WTC11 (cell line): Measurements from ENCODE around the gene HEBP1. TPM values are rescaled to one million over a fixed set of nuclear protein-coding genes. Genes with fewer than 3 reads are reported as not detected.

Source experiments
- ATAC-seq: fragments of 200-7000 bp; cut with Tn5 transposase; 2 replicates; pipeline ENCODE4 v1.10.0; 2021; ENCODE audit warnings: mild to moderate bottlenecking, moderate library complexity
- CTCF ChIA-PET: fragments of 300-600 bp; sonication (Branson Sonifier 250); formaldehyde crosslinking; loops from one replicate; lab custom pipeline; 2021; ENCODE audit warnings: antibody characterized with exemption; lab: Charles Lee
- POLR2A ChIA-PET: fragments of 350-600 bp; sonication (Branson Sonifier 250); formaldehyde crosslinking; loops from one replicate; lab custom pipeline; 2021; ENCODE audit warnings: antibody characterized with exemption; lab: Charles Lee
- DNase-seq: peaks from one replicate; pipeline ENCODE4 v3.0.0; 2021; ENCODE audit warnings: low spot score
- H3K27ac Mint-ChIP-seq: 2 replicates; pipeline ENCODE4 v1.8.0; 2021; ENCODE audit warnings: mixed read lengths
- H3K27me3 Mint-ChIP-seq: 2 replicates; pipeline ENCODE4 v1.8.0; 2021; ENCODE audit warnings: low read depth, mild to moderate bottlenecking, moderate library complexity, mixed read lengths
- H3K36me3 Mint-ChIP-seq: 2 replicates; pipeline ENCODE4 v1.8.0; 2021; ENCODE audit warnings: mixed read lengths
- H3K4me1 Mint-ChIP-seq: 2 replicates; pipeline ENCODE4 v1.8.0; 2022; ENCODE audit warnings: mixed read lengths
- H3K4me3 Mint-ChIP-seq: 2 replicates; pipeline ENCODE4 v1.8.0; 2021; ENCODE audit warnings: mild to moderate bottlenecking, moderate library complexity, mixed read lengths
- H3K9me3 Mint-ChIP-seq: 2 replicates; pipeline ENCODE4 v1.8.0; 2021; ENCODE audit warnings: mixed read lengths
- AFF4 ChIP-seq: sonication (generic); formaldehyde crosslinking; IDR thresholded peaks from 2 replicates; pipeline ENCODE4 v1.8.1; 2023; ENCODE audit warnings: mild to moderate bottlenecking, missing genetic modification reagents, borderline replicate concordance
- ARID4B ChIP-seq: sonication (generic); formaldehyde crosslinking; IDR thresholded peaks from 2 replicates; pipeline ENCODE4 v1.8.0; 2023; ENCODE audit warnings: missing genetic modification reagents, mild to moderate bottlenecking, borderline replicate concordance
- ATF2 ChIP-seq: sonication (generic); formaldehyde crosslinking; IDR thresholded peaks from 2 replicates; pipeline ENCODE4 v1.8.1; 2022; ENCODE audit warnings: low read depth, missing genetic modification reagents, borderline replicate concordance
- CBFB ChIP-seq: sonication (generic); formaldehyde crosslinking; IDR thresholded peaks from 2 replicates; pipeline ENCODE4 v1.8.1; 2022; ENCODE audit warnings: mild to moderate bottlenecking, low read depth, missing genetic modification reagents
- ELF4 ChIP-seq: sonication (generic); formaldehyde crosslinking; IDR thresholded peaks from 2 replicates; pipeline ENCODE4 v1.8.1; 2022; ENCODE audit warnings: low read depth, mild to moderate bottlenecking, moderate library complexity, missing genetic modification reagents
- ETV6 ChIP-seq: sonication (generic); formaldehyde crosslinking; IDR thresholded peaks from 2 replicates; pipeline ENCODE4 v1.8.1; 2022; ENCODE audit warnings: mild to moderate bottlenecking, missing genetic modification reagents
- FOXJ3 ChIP-seq: sonication (generic); formaldehyde crosslinking; IDR thresholded peaks from 2 replicates; pipeline ENCODE4 v1.9.0; 2021; ENCODE audit warnings: missing genetic modification reagents, mild to moderate bottlenecking, borderline replicate concordance
- IRF2 ChIP-seq: sonication (generic); formaldehyde crosslinking; IDR thresholded peaks from 2 replicates; pipeline ENCODE4 v1.8.0; 2022; ENCODE audit warnings: low read depth, missing genetic modification reagents, borderline replicate concordance
- JUN ChIP-seq: sonication (generic); formaldehyde crosslinking; IDR thresholded peaks from 2 replicates; pipeline ENCODE4 v1.8.0; 2023; ENCODE audit warnings: mild to moderate bottlenecking, missing genetic modification reagents
- TCF7 ChIP-seq: sonication (generic); formaldehyde crosslinking; IDR thresholded peaks from 2 replicates; pipeline ENCODE4 v1.8.0; 2022; ENCODE audit warnings: mild to moderate bottlenecking, low read depth, missing genetic modification reagents, moderate library complexity
- ZNF281 ChIP-seq: sonication (generic); formaldehyde crosslinking; IDR thresholded peaks from 2 replicates; pipeline ENCODE4 v1.8.0; 2023; ENCODE audit warnings: mild to moderate bottlenecking, missing genetic modification reagents
- ZNF425 ChIP-seq: fragments of 250-450 bp; sonication (Bioruptor Pico); conservative IDR thresholded peaks from 2 replicates; pipeline ENCODE4 v1.9.0; 2021; ENCODE audit warnings: mild to moderate bottlenecking
- ZNF512 ChIP-seq: sonication (generic); formaldehyde crosslinking; IDR thresholded peaks from 2 replicates; pipeline ENCODE4 v1.8.1; 2022; ENCODE audit warnings: missing genetic modification reagents, borderline replicate concordance
- total RNA-seq: library from RNA; stranded (reverse); gene quantifications from 3 replicates; pipeline ENCODE4 v1.2.3, GENCODE V29; 2021

HEBP1 gene
- total RNA-seq, 1 experiment from 2014 or later: 61.8 TPM

- TF ChIP-seq ZNF512 (CRISPR knock-in tag) (no peak), JUN (CRISPR knock-in tag) (no peak), ETV6 (CRISPR knock-in tag) (no peak), FOXJ3 (CRISPR knock-in tag) (no peak), ELF4 (CRISPR knock-in tag) (no peak), AFF4 (CRISPR knock-in tag) (no peak), CBFB (CRISPR knock-in tag) (no peak)
Observed at GRCh38 chr12:12974211-12974610, 25.9 kb downstream of the HEBP1 start (continued).

- Mint-ChIP-seq H3K36me3 (peaks cover 56% of the 10 kb centered on the region), H3K4me3 (no peak overlapping the region), H3K4me1 (no peaks in the 10 kb centered on the region), H3K9me3 (peaks cover 20% of the 10 kb centered on the region), H3K27ac (no peak overlapping the region), H3K27me3 (peaks cover 3% of the 10 kb centered on the region; the same call in 1 of the 2 replicates)
- ChIA-PET POLR2A (no interaction called here), CTCF (no interaction called here)
- no peak for DNase-seq
- no peak for ATAC-seq
- TF ChIP-seq ARID4B (CRISPR knock-in tag): no peak
- TF ChIP-seq ZNF425 (CRISPR knock-in tag): no peak
- TF ChIP-seq ATF2 (CRISPR knock-in tag): no peak
- TF ChIP-seq ZNF281: no peak
- TF ChIP-seq TCF7 (CRISPR knock-in tag): no peak
- TF ChIP-seq IRF2 (CRISPR knock-in tag): no peak
- no peak for TF ChIP-seq AFF4 (CRISPR knock-in tag)
Observed at GRCh38 chr12:12973019-12973418, 27.0 kb downstream of the HEBP1 start.
